Measurements from ENCODE around the gene ZNF555. TPM values are rescaled to one million over a fixed set of nuclear protein-coding genes. Genes with fewer than 3 reads are reported as not detected.

The ZNF555 gene
- total RNA-seq, 1 donor from 2014 or later: 6.9 TPM

DNA sequence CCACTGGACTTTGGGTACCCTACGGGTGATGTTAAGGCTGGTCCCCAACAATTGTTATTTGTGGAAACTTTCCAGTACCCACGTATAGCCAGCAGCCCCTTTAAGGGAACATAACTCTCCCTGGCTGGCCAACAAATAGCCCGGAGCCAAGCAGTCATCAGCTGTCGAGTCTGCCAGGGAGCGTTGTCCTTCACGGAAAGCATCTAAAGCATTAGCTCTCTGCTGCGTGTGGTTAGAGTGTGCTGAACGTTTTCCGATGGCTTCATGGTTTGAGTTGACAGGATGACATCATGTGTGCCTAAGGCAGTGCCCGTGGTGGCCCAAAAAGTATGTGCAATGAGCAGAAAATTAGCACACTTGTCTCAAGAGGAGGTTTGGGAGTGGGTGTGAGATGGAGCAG lies 22.5 kb downstream of the ZNF555 start:
- no peaks in the 10 kb centered on the region for H3K9me3 ChIP-seq
- ATAC-seq: no peak
- TF ChIP-seq, protein P1, sequence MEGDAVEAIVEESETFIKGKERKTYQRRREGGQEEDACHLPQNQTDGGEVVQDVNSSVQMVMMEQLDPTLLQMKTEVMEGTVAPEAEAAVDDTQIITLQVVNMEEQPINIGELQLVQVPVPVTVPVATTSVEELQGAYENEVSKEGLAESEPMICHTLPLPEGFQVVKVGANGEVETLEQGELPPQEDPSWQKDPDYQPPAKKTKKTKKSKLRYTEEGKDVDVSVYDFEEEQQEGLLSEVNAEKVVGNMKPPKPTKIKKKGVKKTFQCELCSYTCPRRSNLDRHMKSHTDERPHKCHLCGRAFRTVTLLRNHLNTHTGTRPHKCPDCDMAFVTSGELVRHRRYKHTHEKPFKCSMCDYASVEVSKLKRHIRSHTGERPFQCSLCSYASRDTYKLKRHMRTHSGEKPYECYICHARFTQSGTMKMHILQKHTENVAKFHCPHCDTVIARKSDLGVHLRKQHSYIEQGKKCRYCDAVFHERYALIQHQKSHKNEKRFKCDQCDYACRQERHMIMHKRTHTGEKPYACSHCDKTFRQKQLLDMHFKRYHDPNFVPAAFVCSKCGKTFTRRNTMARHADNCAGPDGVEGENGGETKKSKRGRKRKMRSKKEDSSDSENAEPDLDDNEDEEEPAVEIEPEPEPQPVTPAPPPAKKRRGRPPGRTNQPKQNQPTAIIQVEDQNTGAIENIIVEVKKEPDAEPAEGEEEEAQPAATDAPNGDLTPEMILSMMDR (IDR thresholded peaks at IDR 0.05): no peak
- no peaks in the 10 kb centered on the region for H3K4me1 ChIP-seq
- no peak overlapping the region for H3K27ac ChIP-seq
- intact Hi-C loops (cut with DNase I): no loop called here
- no peak overlapping the region for H3K4me3 ChIP-seq
- H3K36me3 ChIP-seq: no peaks in the 10 kb centered on the region
- no peak for DNase-seq
- no peaks in the 10 kb centered on the region for H3K27me3 ChIP-seq

DNA sequence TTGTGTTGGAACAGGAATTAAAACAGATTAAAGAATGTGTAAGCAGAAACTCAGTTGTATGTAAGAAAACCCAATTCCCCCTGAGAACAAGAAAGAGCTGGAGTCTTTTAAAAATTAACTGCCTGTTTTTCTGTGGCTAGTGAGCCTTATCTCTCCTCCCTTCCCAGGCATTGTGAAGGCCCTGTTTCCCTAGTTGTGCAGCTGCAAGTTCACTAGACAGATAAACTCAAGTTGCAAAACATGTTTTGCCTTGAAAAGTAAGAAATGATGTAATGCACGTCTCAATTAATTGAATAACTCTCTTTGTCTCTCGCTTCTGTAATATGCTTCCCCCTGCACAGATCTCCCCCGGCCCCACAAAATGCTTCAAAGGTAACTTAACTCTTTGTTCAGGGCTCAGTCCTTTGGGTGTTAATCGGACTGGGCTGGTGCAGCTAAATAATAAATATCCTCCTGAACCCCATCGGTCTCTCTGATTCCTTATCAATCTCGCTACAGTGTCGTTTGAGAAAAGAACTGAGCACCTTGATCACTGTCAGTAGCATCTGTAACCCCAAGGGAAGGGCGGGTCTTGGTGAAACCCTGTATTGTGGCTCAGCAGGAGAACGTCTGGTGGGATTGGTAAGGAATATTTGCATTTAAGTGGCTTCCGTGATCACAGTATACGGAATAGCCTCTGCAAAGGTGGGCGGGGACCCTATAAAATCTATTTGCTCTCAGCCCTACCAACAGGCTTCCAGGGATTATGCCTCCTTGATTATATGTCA lies 24.2 kb downstream of the ZNF555 start:
- Histone ChIP-seq H3K4me3 (no peak overlapping the region), H3K36me3 (no peaks in the 10 kb centered on the region), H3K27ac (no peak overlapping the region), H3K27me3 (no peaks in the 10 kb centered on the region), H3K9me3 (no peaks in the 10 kb centered on the region), H3K4me1 (no peaks in the 10 kb centered on the region)
- no peak for ATAC-seq
- DNase-seq: no peak
- intact Hi-C loops (cut with DNase I): no loop called here
- TF ChIP-seq, protein P1 (IDR thresholded peaks at IDR 0.05): no peak

DNA sequence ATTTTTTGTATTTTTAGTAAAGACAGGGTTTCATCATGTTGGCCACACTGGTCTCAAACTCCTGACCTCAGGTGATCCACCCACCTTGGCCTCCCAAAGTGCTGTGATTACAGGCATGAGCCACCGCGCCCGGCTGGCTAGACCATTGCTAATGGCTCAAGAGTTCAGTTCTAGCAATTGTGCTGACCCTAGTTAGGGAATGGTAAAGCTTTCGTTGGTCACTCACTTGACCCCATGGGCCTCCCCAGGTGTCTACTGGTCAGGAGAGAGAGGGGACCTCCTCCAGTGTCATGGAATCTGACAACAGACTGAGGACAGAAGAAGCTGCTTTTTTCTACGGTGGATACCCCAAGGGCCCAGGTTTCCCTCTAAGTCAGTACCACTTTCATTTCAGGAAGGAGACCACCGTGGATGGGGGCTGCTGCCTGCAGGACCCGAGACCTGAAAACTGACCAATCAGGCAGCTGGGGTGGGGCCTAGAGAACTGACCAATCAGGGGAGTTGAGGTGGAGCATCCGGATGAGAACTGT lies 25.3 kb downstream of the ZNF555 start:
- H3K4me1 ChIP-seq: no peaks in the 10 kb centered on the region
- intact Hi-C loops (cut with DNase I): no loop called here
- ATAC-seq (no peak), DNase-seq (no peak)
- no peak overlapping the region for H3K27ac ChIP-seq
- H3K4me3 ChIP-seq: no peak overlapping the region
- H3K36me3 ChIP-seq: no peaks in the 10 kb centered on the region
- no peaks in the 10 kb centered on the region for H3K27me3 ChIP-seq
- TF ChIP-seq, protein P1 (IDR thresholded peaks at IDR 0.05): no peak
- no peaks in the 10 kb centered on the region for H3K9me3 ChIP-seq

DNA sequence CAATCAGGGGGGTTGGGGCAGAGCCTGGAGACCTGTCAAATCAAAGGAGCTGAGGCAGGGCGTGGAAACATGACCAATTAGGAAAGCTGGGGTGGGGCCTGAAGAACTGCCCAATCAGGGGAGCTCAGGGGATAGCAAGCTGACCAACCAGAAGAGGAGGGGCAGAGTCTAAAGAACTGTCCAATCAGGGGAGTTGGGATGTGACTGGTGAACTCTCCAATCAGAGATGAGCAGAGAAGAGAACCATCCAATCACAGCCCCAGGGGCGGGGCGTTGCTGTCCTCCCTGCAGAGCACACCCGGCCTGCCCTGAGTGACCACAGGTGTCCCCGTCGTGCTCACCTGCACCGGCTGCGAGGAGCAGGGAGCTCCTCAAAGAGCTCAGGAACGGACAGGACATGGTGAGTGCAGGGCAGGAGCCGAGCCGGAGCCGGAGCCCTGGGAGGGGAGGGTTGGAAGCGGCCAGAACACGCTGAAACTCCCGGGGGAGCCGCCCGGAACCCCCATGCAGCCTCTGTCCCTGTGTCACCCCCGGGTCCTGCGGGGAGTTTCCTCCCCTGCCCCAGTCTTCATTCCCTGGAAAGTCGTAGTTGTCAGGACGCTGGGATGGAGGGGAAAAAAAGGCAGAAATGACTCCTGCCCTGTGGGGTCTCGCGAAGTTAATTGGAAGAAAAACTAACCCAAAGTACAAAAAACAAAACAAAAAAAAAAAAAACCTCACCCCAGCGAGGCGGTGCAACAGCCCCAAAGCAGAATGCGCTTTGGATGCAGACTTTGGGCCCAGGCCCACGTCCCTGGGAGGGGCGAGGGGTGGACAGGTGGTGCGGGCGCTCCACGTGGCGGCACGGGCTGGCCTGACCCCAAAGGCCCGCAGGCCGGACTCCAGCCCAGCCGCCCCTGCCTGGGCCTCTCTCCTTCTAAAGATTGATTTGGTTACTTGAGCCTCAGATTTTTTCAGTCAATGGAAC lies 26.0 kb downstream of the ZNF555 start, which contains the start of gene ZNF556:
TSS of gene ZNF556 (plus strand) at position 311 of the 967 bp plus-strand sequence. CDS start at position 398, 87 bp downstream.
- Histone ChIP-seq H3K9me3 (no peaks in the 10 kb centered on the region), H3K27ac (no peak within 1 kb of the TSS), H3K36me3 (no peaks in the 10 kb centered on the region), H3K4me1 (no peaks in the 10 kb centered on the region), H3K4me3 (no peak within 1 kb of the TSS), H3K27me3 (no peaks in the 10 kb centered on the region)
- peak; percentile 55 for ATAC-seq
- TF ChIP-seq, protein P1 (IDR thresholded peaks at IDR 0.05): no peak
- no peak for DNase-seq
- intact Hi-C loops (cut with DNase I): no loop called here

DNA sequence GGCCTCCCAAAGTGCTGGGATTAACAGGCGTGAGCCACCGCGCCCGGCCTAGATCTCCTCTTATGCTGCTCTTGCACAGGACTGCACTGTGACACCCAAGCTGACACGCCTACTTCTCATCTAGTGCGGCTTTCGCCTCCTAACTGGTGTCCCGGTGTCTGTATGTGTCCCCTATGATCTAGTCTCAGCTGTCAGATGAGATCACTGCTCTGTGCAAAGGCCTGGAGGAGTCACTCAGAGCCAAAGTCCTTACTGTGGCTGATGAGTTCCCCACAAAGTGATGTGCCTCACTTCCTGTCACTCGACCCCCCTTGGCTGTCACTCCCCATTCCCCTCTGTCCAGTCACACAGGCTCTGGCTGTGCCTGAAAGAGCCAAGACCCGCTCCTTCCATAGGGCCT lies 28.3 kb downstream of the ZNF555 start:
- DNase-seq (no peak), ATAC-seq (no peak)
- no peaks in the 10 kb centered on the region for H3K4me1 ChIP-seq
- TF ChIP-seq, protein P1 (IDR thresholded peaks at IDR 0.05): no peak
- no peaks in the 10 kb centered on the region for H3K9me3 ChIP-seq
- no peaks in the 10 kb centered on the region for H3K27me3 ChIP-seq
- H3K36me3 ChIP-seq: no peaks in the 10 kb centered on the region
- intact Hi-C loops (cut with DNase I): no loop called here
- H3K4me3 ChIP-seq: no peak overlapping the region
- H3K27ac ChIP-seq: no peak overlapping the region

Data from upper lobe of right lung (tissue), 1 donor.